ENCODE results near the gene ARMH1. TPM values are rescaled to one million over a fixed set of nuclear protein-coding genes. Genes with fewer than 3 reads are reported as not detected.
A peak's percentile ranks its signal among the peaks of the same experiment; 100 is the strongest.

The ARMH1 gene
- total and polyA plus RNA-seq, 8 donors = 0.42 to 10.7 (median 1.7) TPM

DNA sequence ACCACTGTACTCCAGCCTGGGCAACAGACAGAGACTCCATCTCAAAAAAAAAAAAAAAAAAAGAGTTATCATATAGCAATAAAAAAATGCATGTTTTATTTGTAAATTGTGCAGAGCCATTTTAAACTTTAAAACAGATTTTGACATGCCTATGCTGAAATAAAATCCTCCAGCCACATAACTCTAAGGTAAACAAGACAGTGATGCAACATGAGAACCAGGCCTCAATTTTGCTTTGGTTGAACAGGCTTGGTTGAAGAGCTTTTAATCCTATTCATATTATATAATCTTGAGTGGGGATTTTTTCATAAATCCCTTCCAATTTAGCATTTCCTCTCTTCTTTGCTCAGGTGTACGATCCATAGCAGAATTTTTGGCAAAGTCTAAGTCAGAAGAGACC lies 26.1 kb downstream of the ARMH1 start:
- Histone ChIP-seq H3K36me3 (no peaks in the 10 kb centered on the region), H3K27ac (no peak overlapping the region), H3K9me3 (no peaks in the 10 kb centered on the region), H3K4me3 (no peak overlapping the region), H3K4me1 (no peaks in the 10 kb centered on the region), H3K27me3 (no peaks in the 10 kb centered on the region)
- WGBS, 2 donors = 93 to 96% methylated on average over 1 of the region's 1 CpG
- DNase-seq = no peak
- TF ChIP-seq, protein P1, sequence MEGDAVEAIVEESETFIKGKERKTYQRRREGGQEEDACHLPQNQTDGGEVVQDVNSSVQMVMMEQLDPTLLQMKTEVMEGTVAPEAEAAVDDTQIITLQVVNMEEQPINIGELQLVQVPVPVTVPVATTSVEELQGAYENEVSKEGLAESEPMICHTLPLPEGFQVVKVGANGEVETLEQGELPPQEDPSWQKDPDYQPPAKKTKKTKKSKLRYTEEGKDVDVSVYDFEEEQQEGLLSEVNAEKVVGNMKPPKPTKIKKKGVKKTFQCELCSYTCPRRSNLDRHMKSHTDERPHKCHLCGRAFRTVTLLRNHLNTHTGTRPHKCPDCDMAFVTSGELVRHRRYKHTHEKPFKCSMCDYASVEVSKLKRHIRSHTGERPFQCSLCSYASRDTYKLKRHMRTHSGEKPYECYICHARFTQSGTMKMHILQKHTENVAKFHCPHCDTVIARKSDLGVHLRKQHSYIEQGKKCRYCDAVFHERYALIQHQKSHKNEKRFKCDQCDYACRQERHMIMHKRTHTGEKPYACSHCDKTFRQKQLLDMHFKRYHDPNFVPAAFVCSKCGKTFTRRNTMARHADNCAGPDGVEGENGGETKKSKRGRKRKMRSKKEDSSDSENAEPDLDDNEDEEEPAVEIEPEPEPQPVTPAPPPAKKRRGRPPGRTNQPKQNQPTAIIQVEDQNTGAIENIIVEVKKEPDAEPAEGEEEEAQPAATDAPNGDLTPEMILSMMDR (IDR thresholded peaks at IDR 0.05) = no peak
- intact Hi-C loops (cut with DNase I) = no loop called here
- no peak for FAIRE-seq
- no peak for ATAC-seq

DNA sequence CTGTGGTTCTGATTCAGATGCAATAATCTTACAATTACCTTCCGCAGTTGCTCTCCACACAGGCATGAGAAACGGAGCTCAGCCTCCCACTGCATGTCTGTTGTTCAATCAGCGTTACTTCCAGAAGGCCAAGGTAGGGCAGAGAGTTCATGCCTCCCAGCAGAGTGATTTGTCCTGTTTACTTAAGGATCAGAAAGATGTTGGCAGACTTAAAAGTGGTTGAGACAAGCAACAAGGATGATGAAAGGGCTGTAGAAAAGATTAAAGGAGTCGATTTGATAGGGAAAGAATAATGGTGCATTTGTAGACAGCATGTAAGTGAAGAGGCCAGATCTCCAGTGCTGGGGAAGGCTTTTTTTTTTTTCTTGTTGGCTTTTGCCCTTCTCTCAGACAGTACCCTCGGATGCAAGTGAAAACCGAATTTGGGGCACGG lies 26.6 kb downstream of the ARMH1 start:
- FAIRE-seq = no peak
- H3K9me3 ChIP-seq = no peaks in the 10 kb centered on the region

DNA sequence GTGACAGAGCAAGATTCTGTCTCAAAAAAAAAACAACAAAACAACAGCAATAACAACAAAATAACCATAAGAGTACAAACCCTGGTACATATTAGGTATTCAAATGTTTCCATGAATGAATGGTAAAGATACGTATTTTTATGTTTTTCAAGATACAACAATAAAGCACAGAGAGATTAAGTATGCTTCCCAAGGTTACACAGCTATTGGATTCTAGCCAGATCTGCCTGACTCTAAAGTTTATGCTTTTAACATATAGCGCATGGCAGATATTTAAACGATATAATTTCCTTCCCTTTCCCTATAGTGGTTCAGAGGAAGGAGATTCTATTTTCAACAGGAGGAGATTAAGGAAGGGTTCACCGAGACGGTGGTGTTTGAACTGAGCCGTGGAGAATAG lies 31.0 kb downstream of the ARMH1 start:
- no peak for DNase-seq
- ATAC-seq = no peak
- intact Hi-C loops (cut with DNase I) = no loop called here
- Histone ChIP-seq H3K4me1 (no peaks in the 10 kb centered on the region), H3K27ac (no peak overlapping the region), H3K27me3 (no peaks in the 10 kb centered on the region), H3K36me3 (no peaks in the 10 kb centered on the region), H3K4me3 (no peak overlapping the region), H3K9me3 (no peaks in the 10 kb centered on the region)
- TF ChIP-seq, protein P1 (IDR thresholded peaks at IDR 0.05) = no peak
- WGBS, 2 donors = 78 to 79% methylated on average over 6 of the region's 6 CpGs
- no peak for FAIRE-seq

More for the DNA sequence above, 26.6 kb downstream of the ARMH1 start:
- 70 to 79% methylated on average over 7 of the region's 7 CpGs for WGBS, 2 donors
- TF ChIP-seq, protein P1 (IDR thresholded peaks at IDR 0.05) = no peak
- H3K4me1 ChIP-seq = no peaks in the 10 kb centered on the region
- H3K36me3 ChIP-seq = no peaks in the 10 kb centered on the region
- intact Hi-C loops (cut with DNase I) = no loop called here
- no peaks in the 10 kb centered on the region for H3K27me3 ChIP-seq
- ATAC-seq = no peak
- no peak for DNase-seq
- H3K4me3 ChIP-seq = no peak overlapping the region
- H3K27ac ChIP-seq = no peak overlapping the region

DNA sequence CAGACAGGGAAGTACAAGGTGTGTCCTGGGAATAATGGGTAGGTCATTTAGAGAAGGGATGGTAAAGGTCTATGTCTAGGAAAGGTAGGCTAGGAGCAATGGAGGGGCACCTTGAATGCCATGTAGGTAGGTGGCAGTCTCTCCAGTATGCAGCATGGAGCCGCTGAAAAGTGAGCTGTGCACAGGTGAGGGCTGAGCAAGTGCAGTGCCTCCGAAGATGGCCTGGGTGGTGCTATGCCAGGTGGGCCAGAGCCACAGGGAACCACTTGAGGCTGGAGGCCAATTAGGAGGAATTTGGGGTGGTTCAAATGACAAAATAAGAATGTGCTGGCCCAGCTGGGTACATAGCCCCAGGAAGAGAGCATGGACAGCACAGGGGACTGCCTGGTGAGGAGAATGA lies 31.4 kb downstream of the ARMH1 start:
- FAIRE-seq (no peak), ATAC-seq (no peak), DNase-seq (no peak)
- Histone ChIP-seq H3K4me3 (no peak overlapping the region), H3K27me3 (no peaks in the 10 kb centered on the region), H3K4me1 (no peaks in the 10 kb centered on the region), H3K27ac (no peak overlapping the region), H3K9me3 (no peaks in the 10 kb centered on the region), H3K36me3 (no peaks in the 10 kb centered on the region)
- WGBS, 2 donors = 72 to 83% methylated on average over 2 of the region's 2 CpGs
- TF ChIP-seq, protein P1 (IDR thresholded peaks at IDR 0.05) = no peak
- intact Hi-C loops (cut with DNase I) = no loop called here

DNA sequence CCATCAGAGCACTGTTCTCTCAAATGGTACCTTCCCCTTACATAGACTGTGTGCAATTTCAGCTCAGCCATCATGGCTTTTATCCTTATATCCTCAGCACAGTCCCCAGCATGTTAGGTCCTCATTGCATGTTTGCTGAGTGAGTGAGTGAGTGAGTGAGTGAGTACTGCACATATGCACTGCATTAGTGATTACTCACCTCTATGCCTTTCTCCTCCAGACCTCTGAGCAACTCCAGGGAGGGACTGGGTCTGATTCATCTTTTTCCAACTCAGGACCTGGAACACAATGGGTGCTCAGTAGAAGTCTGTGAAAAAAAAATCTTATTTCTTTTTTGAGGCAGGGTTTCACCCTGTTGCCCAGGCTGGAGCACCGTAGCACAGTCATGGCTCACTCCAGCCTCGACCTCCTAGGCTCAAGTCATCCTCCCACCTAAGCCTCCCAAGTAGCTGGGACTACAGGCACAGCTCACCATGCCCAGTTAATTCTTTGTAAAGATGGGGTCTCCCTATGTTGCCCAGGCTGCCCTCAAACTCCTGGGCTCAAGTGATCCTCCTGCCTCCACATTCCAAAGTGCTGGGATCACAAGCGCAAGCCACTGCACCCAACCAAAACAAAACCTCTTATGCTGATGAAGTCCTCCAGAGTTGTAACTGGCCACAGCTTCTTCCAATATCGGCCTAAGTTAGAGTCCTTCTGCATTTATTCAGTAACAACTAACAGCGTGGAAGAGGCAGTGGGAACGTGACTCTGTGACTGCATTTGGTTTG lies 32.8 kb downstream of the ARMH1 start:
- Histone ChIP-seq H3K27ac (no peak overlapping the region), H3K27me3 (no peaks in the 10 kb centered on the region), H3K36me3 (no peaks in the 10 kb centered on the region), H3K9me3 (no peaks in the 10 kb centered on the region), H3K4me3 (no peak overlapping the region), H3K4me1 (no peaks in the 10 kb centered on the region)
- no peak for DNase-seq
- intact Hi-C loops (cut with DNase I) = no loop called here
- peak in 1 of 4 donors; percentile 8 for ATAC-seq
- 71 to 82% methylated on average over 6 of the region's 6 CpGs for WGBS, 2 donors
- TF ChIP-seq, protein P1 (IDR thresholded peaks at IDR 0.05) = no peak
- FAIRE-seq = no peak

Measured in pancreas (tissue), 10 donors.